NT2/D1 (cell line): Measurements from ENCODE around the gene HOXA4.

Source experiments
- SUZ12 ChIP-seq: IDR thresholded peaks from 2 replicates; pipeline ENCODE4 v1.6.1; 2011; ENCODE audit not compliant: insufficient read length, insufficient read depth; ENCODE audit errors: extremely low read depth
- YY1 ChIP-seq: IDR thresholded peaks from 2 replicates; pipeline ENCODE4 v1.6.1; 2011; ENCODE audit not compliant: insufficient read length, insufficient read depth
- ZNF274 ChIP-seq: IDR thresholded peaks from 2 replicates; pipeline ENCODE4 v1.6.1; 2011; ENCODE audit warnings: mild to moderate bottlenecking, low read depth, low read length

GRCh38 chr7:27113991-27114769 lies 16.4 kb downstream of the HOXA4 start:
- peak; percentile 10 for TF ChIP-seq SUZ12
- TF ChIP-seq YY1, result no peak
- no peak for TF ChIP-seq ZNF274
